Activated naive CD8-positive, alpha-beta T cell (primary cell): ENCODE results near the gene PHOX2A.
"Not testable (repeated sequence)": the region's sequence is repeated elsewhere in the genome, so short reads cannot be mapped to it uniquely, and the experiment has no call there.

Experiments used
- H3K27ac Mint-ChIP-seq: one replicate; pipeline ENCODE4 v1.8.0; 2021; ENCODE audit warnings: mixed read lengths
- H3K27me3 Mint-ChIP-seq: one replicate; pipeline ENCODE4 v1.8.0; 2021; ENCODE audit warnings: mixed read lengths
- H3K36me3 Mint-ChIP-seq: one replicate; pipeline ENCODE4 v1.8.0; 2021; ENCODE audit warnings: mixed read lengths
- H3K4me1 Mint-ChIP-seq: one replicate; pipeline ENCODE4 v1.8.0; 2021; ENCODE audit warnings: low read depth, mixed read lengths
- H3K4me3 Mint-ChIP-seq: one replicate; pipeline ENCODE4 v1.8.0; 2021; ENCODE audit warnings: mild to moderate bottlenecking, mixed read lengths
- H3K9me3 Mint-ChIP-seq: one replicate; pipeline ENCODE4 v1.8.0; 2021; ENCODE audit warnings: low read depth, mixed read lengths

Gene PHOX2A

GRCh38 chr11:72223615-72224563 lies 20.1 kb downstream of the PHOX2A start:
- Mint-ChIP-seq H3K9me3 (no peaks in the 10 kb centered on the region), H3K27me3 (no peaks in the 10 kb centered on the region), H3K27ac (peak overlapping the region; percentile 94), H3K4me3 (peak overlapping the region; percentile 91), H3K4me1 (peaks cover 21% of the 10 kb centered on the region), H3K36me3 (no peaks in the 10 kb centered on the region)

DNA sequence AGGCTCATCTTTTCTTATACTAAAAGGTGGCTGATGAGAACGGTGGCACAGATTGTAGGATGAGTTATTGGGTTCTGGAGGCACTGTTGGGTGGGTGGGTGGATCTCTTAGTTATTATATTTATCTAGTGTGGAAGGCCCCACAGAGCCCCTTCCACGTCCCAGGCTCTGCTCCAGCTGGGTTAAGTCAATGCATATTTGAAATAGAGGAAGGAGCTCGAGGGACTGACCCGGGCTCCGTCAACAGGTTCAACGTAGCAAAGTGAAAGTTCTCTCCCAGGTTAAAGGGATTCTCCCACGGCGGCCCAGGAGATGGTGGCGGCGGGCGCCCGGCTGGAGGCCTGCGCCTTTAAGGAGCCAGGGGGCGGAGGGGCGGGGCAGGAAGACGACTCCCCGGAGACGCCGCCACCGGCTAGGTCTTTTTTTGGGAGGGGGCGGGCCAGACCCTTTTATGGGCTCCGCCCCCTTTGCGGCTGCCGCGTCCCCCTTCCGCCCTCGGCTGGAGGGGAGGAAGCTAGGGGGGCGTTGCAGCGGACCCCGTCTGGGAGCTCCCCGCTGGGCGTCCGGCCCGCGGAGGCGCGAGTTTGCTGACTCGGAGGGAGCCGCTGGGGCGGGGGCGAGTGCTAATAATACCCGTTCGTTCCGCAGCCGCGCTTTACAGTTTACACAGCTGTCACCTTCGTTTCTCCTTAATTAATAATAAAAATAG lies 20.9 kb downstream of the PHOX2A start:
- Mint-ChIP-seq H3K4me3 (peak overlapping the region; percentile 87), H3K4me1 (peaks cover 21% of the 10 kb centered on the region), H3K9me3 (no peaks in the 10 kb centered on the region), H3K27me3 (no peaks in the 10 kb centered on the region), H3K36me3 (no peaks in the 10 kb centered on the region), H3K27ac (peak overlapping the region; percentile 80)

DNA sequence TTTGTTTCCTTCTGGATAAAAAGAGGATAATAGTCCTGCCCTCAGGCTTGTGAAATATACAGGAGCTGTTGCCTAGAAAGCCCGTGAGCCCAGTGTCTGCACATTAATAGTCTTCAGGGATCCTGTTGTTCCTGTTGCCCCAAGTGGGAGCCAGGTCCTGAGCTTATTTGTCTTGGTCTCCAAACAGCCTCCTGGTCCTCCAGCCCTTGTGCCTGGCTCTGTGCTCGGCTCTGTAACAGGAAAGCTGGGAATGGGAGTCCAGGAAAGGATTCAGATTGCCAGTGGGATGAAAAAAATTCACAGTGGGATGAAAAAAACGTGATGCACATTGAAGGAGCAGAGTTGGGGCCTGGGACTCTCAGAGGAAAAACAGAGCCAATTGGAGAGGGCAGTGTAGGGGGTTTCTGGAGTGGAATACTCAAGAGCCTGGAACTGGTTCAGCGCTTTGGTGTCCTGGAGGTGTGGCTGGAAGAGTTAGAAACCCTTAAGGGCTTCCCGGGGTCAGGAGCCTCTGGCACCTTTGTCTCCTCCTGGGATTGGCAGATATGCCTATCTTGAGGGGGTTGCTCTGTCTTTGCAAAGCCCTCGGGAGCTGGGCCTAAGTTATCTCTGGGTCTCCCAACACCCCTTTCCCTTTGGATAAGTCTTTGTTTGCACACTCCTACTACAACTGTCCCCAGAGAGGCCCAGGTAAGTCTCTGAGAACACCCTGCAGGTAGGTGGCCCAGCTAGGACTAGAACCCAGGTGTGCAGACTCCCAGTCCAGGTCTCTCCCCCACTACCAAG lies 21.7 kb downstream of the PHOX2A start:
- Mint-ChIP-seq H3K27ac (peak overlapping the region; percentile 73), H3K4me1 (peaks cover 25% of the 10 kb centered on the region), H3K4me3 (peak overlapping the region; percentile 87), H3K36me3 (no peaks in the 10 kb centered on the region), H3K9me3 (no peaks in the 10 kb centered on the region), H3K27me3 (no peaks in the 10 kb centered on the region)

GRCh38 chr11:72221386-72222075 lies 22.4 kb downstream of the PHOX2A start:
- H3K36me3 Mint-ChIP-seq = no peaks in the 10 kb centered on the region
- H3K27ac Mint-ChIP-seq = no peak overlapping the region
- H3K4me3 Mint-ChIP-seq = no peak overlapping the region
- no peaks in the 10 kb centered on the region for H3K9me3 Mint-ChIP-seq
- H3K4me1 Mint-ChIP-seq = peaks cover 25% of the 10 kb centered on the region
- peaks cover 2% of the 10 kb centered on the region for H3K27me3 Mint-ChIP-seq

DNA sequence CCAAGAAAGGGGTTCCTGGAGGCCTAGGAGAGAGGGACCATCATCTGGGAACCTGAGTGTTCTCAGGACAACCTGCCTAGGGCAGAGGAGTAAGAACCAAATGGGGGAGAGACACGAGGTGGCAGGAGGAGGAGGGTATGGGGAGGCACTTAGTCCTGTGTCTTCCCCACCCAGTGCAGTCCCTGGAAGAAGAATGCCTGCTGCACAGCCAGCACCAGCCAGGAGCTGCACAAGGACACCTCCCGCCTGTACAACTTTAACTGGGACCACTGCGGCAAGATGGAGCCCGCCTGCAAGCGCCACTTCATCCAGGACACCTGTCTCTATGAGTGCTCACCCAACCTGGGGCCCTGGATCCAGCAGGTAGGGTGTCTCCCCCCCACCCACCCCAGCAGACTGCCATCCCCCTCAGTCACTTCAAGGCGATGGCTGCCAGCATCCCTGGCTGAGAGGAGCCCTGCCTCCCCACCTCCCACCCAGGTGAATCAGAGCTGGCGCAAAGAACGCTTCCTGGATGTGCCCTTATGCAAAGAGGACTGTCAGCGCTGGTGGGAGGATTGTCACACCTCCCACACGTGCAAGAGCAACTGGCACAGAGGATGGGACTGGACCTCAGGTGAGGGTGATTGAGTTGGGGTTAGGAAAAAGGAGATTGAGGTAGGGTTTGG lies 23.1 kb downstream of the PHOX2A start:
- Mint-ChIP-seq H3K4me3 (no peak overlapping the region), H3K4me1 (peaks cover 23% of the 10 kb centered on the region), H3K27ac (no peak overlapping the region), H3K9me3 (no peaks in the 10 kb centered on the region), H3K27me3 (peaks cover 6% of the 10 kb centered on the region), H3K36me3 (no peaks in the 10 kb centered on the region)

- Mint-ChIP-seq H3K36me3 (no peaks in the 10 kb centered on the region), H3K4me3 (no peak overlapping the region), H3K4me1 (peaks cover 13% of the 10 kb centered on the region), H3K27me3 (peaks cover 6% of the 10 kb centered on the region), H3K9me3 (no peaks in the 10 kb centered on the region), H3K27ac (no peak overlapping the region)
Observed at GRCh38 chr11:72218251-72218745, 25.7 kb downstream of the PHOX2A start.

DNA sequence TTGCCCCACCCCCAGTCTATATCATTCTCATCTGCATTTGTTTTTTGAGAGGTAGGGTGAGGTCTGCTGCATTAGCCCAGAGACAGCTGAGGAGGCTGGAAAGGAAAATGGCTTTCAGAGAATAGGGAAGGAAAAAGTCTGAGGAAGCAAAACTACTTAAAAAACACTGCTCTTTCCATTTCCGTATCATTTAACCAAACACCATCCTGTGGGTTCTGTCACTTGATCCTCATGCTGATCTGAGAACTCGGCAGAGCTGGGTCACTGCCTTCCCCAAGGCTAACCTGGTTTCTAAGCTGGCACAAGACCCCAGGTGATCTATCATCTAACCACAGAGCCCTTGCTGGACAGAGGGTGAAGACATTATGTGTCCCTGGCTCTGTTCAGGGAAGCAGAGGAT lies 26.1 kb downstream of the PHOX2A start:
- H3K36me3 Mint-ChIP-seq = no peaks in the 10 kb centered on the region
- no peaks in the 10 kb centered on the region for H3K9me3 Mint-ChIP-seq
- no peak overlapping the region for H3K4me3 Mint-ChIP-seq
- no peak overlapping the region for H3K27ac Mint-ChIP-seq
- H3K27me3 Mint-ChIP-seq = peaks cover 6% of the 10 kb centered on the region
- H3K4me1 Mint-ChIP-seq = peaks cover 12% of the 10 kb centered on the region

GRCh38 chr11:72216638-72217037 lies 27.3 kb downstream of the PHOX2A start, which contains the start of gene FOLR2:
Gene FOLR2, plus strand, starts transcription at chr11:72216794. Its CDS starts 1,791 bp downstream, at chr11:72218585.
- no peaks in the 10 kb centered on the region for H3K9me3 Mint-ChIP-seq
- peaks cover 6% of the 10 kb centered on the region for H3K27me3 Mint-ChIP-seq
- peaks cover 7% of the 10 kb centered on the region for H3K4me1 Mint-ChIP-seq
- H3K27ac Mint-ChIP-seq = no peak within 1 kb of the TSS
- H3K36me3 Mint-ChIP-seq = no peaks in the 10 kb centered on the region
- no peak within 1 kb of the TSS for H3K4me3 Mint-ChIP-seq

GRCh38 chr11:72209101-72209500 lies 34.9 kb downstream of the PHOX2A start:
- Mint-ChIP-seq H3K27ac (no peak overlapping the region), H3K4me3 (no peak overlapping the region), H3K27me3 (peaks cover 3% of the 10 kb centered on the region), H3K9me3 (peaks cover 10% of the 10 kb centered on the region), H3K4me1 (no peaks in the 10 kb centered on the region), H3K36me3 (peaks cover 12% of the 10 kb centered on the region)

DNA sequence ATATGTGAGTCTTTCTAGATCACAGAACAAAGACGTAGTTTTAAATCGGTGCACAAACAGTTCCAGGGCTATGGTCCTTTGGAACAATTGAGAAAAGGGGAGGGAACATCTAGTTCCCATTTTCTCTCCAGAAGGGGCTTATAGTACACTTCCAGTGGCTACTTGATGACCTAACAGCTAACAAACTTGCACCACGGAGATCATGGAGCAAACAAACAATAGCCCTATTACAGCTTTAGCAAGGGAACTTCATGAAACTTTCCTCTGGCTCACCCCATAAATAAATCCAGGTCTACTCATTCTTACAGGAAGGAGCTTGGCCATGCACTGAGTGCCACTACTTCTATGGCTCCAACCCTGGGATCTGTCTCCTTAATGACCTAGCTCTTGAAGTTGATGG lies 35.7 kb downstream of the PHOX2A start:
- Mint-ChIP-seq H3K27ac (no peak overlapping the region), H3K9me3 (peaks cover 10% of the 10 kb centered on the region), H3K4me1 (no peaks in the 10 kb centered on the region), H3K4me3 (no peak overlapping the region), H3K36me3 (peaks cover 12% of the 10 kb centered on the region), H3K27me3 (peaks cover 3% of the 10 kb centered on the region)

DNA sequence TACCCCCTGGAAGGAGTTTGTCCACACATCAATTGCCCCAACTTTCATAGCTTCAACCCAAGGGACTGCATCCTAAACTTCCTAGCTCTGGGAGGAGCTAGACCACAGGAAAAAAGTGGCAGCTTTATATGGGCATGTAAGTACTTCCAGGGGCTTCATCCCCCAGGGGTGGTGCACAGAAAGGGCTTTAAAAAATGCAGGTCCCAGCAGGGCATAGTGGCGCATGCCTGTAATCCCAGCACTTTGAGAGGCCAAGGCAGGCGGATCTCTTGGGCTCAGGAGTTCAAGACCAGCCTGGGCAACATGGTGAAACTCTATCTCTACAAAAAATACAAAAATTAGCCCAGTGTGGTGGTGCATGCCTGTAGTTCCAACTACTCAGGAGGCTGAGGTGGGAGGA lies 37.2 kb downstream of the PHOX2A start:
- Mint-ChIP-seq H3K36me3 (peaks cover 12% of the 10 kb centered on the region), H3K9me3 (peaks cover 10% of the 10 kb centered on the region)
- H3K4me1 Mint-ChIP-seq, H3K27me3 Mint-ChIP-seq, H3K27ac Mint-ChIP-seq, H3K4me3 Mint-ChIP-seq: not testable (repeated sequence)

- Mint-ChIP-seq H3K9me3 (peaks cover 8% of the 10 kb centered on the region), H3K27me3 (peaks cover 3% of the 10 kb centered on the region), H3K4me3 (no peak overlapping the region), H3K36me3 (peaks cover 8% of the 10 kb centered on the region), H3K4me1 (no peaks in the 10 kb centered on the region), H3K27ac (no peak overlapping the region)
Observed at GRCh38 chr11:72204886-72205285, 39.1 kb downstream of the PHOX2A start.

GRCh38 chr11:72203163-72203562 lies 40.8 kb downstream of the PHOX2A start:
- H3K4me3 Mint-ChIP-seq = no peak overlapping the region
- peaks cover 2% of the 10 kb centered on the region for H3K27me3 Mint-ChIP-seq
- H3K27ac Mint-ChIP-seq = no peak overlapping the region
- H3K36me3 Mint-ChIP-seq = no peaks in the 10 kb centered on the region
- no peaks in the 10 kb centered on the region for H3K9me3 Mint-ChIP-seq
- no peaks in the 10 kb centered on the region for H3K4me1 Mint-ChIP-seq

DNA sequence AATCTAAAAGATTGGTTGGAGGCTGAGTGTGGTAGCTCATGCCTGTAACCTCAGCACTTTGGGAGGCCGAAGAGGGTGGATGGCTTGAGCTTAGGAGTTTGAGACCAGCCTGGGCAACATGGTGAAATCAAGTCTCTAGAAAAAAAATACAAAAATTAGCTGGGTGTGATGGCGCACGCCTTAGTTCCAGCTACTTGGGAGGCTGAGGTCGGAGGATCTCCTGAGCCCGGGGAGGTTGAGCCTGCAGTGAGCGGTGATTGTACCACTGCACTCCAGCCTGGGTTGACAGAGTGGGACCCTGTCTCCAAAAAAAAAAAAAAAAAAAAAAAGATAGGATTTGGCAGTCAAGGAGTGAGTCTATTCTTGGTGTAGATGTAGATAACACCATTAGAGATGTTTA lies 41.4 kb downstream of the PHOX2A start:
- Mint-ChIP-seq H3K27ac (no peak overlapping the region), H3K27me3 (peaks cover 2% of the 10 kb centered on the region), H3K9me3 (no peaks in the 10 kb centered on the region), H3K36me3 (no peaks in the 10 kb centered on the region), H3K4me1 (no peaks in the 10 kb centered on the region), H3K4me3 (no peak overlapping the region)
